ENCODE data around the gene SLC2A13. TPM values are rescaled to one million over a fixed set of nuclear protein-coding genes. Genes with fewer than 3 reads are reported as not detected.
A peak's percentile ranks its signal among the peaks of the same experiment; 100 is the strongest.

SLC2A13 gene
- total and polyA plus RNA-seq, 4 donors, result 21.1 to 85.5 (median 28.6) TPM

GRCh38 chr12:40015345-40015744 is 90.5 kb downstream of the SLC2A13 start:
- Histone ChIP-seq H3K9me3 (ENCODE audit: control insufficient read depth, insufficient read depth, low read length) (no peaks in the 10 kb centered on the region), H3K4me1 (ENCODE audit: control insufficient read depth, insufficient read depth, low read length) (no peaks in the 10 kb centered on the region), H3K36me3 (ENCODE audit: control insufficient read depth, insufficient read depth, low read length) (no peaks in the 10 kb centered on the region), H3K4me3 (ENCODE audit: low read depth, low read length) (no peak overlapping the region), H3K27me3 (ENCODE audit: control insufficient read depth, insufficient read depth, low read length) (no peaks in the 10 kb centered on the region), H3K27ac (ENCODE audit: low read depth, low read length) (no peak overlapping the region)
- WGBS (ENCODE audit: insufficient coverage), result no CpG with 5 or more reads among the region's 2 CpGs
- no peak for DNase-seq (ENCODE audit: low read depth in 4 of 6, low spot score in 6 of 6)

DNA sequence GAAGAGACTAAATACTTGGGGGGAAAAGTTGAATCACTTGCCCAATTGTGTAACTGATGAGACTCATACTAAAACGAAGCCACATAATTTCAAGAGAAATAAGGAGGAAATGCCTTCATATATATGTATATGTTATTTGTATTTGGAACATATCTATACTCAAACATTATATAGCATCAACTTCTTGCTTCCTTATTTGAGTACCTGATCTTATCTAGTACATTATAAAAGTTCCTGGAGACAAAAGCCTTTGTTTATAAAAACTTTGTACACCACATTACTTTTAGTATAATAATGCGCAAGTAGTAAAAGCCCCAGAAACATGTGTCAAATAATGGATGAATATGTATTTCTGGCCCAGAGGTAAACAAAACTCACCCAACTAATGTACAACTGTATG is 92.0 kb downstream of the SLC2A13 start:
- no peaks in the 10 kb centered on the region for H3K9me3 ChIP-seq (ENCODE audit: control insufficient read depth, insufficient read depth, low read length)
- no CpG with 5 or more reads among the region's 2 CpGs for WGBS (ENCODE audit: insufficient coverage)
- H3K4me1 ChIP-seq (ENCODE audit: control insufficient read depth, insufficient read depth, low read length), result no peaks in the 10 kb centered on the region
- no peak overlapping the region for H3K27ac ChIP-seq (ENCODE audit: low read depth, low read length)
- DNase-seq (ENCODE audit: low read depth in 4 of 6, low spot score in 6 of 6), result no peak
- no peak overlapping the region for H3K4me3 ChIP-seq (ENCODE audit: low read depth, low read length)
- H3K36me3 ChIP-seq (ENCODE audit: control insufficient read depth, insufficient read depth, low read length), result no peaks in the 10 kb centered on the region
- H3K27me3 ChIP-seq (ENCODE audit: control insufficient read depth, insufficient read depth, low read length), result no peaks in the 10 kb centered on the region

GRCh38 chr12:40013292-40013691 is 92.6 kb downstream of the SLC2A13 start:
- H3K4me3 ChIP-seq (ENCODE audit: low read depth, low read length), result no peak overlapping the region
- WGBS (ENCODE audit: insufficient coverage), result no CpG with 5 or more reads among the region's 1 CpG
- H3K27me3 ChIP-seq (ENCODE audit: control insufficient read depth, insufficient read depth, low read length), result no peaks in the 10 kb centered on the region
- H3K36me3 ChIP-seq (ENCODE audit: control insufficient read depth, insufficient read depth, low read length), result no peaks in the 10 kb centered on the region
- no peak for DNase-seq (ENCODE audit: low read depth in 4 of 6, low spot score in 6 of 6)
- H3K4me1 ChIP-seq (ENCODE audit: control insufficient read depth, insufficient read depth, low read length), result no peaks in the 10 kb centered on the region
- no peaks in the 10 kb centered on the region for H3K9me3 ChIP-seq (ENCODE audit: control insufficient read depth, insufficient read depth, low read length)
- no peak overlapping the region for H3K27ac ChIP-seq (ENCODE audit: low read depth, low read length)

GRCh38 chr12:40012711-40013110 is 93.2 kb downstream of the SLC2A13 start:
- Histone ChIP-seq H3K27me3 (ENCODE audit: control insufficient read depth, insufficient read depth, low read length) (no peaks in the 10 kb centered on the region), H3K4me3 (ENCODE audit: low read depth, low read length) (no peak overlapping the region), H3K36me3 (ENCODE audit: control insufficient read depth, insufficient read depth, low read length) (no peaks in the 10 kb centered on the region), H3K9me3 (ENCODE audit: control insufficient read depth, insufficient read depth, low read length) (no peaks in the 10 kb centered on the region), H3K4me1 (ENCODE audit: control insufficient read depth, insufficient read depth, low read length) (no peaks in the 10 kb centered on the region), H3K27ac (ENCODE audit: low read depth, low read length) (no peak overlapping the region)
- peak in 1 of 6 donors; percentile 14 for DNase-seq (ENCODE audit: low read depth in 4 of 6, low spot score in 6 of 6)
- no CpG with 5 or more reads among the region's 3 CpGs for WGBS (ENCODE audit: insufficient coverage)

- Histone ChIP-seq H3K4me1 (ENCODE audit: control insufficient read depth, insufficient read depth, low read length) (no peaks in the 10 kb centered on the region), H3K27me3 (ENCODE audit: control insufficient read depth, insufficient read depth, low read length) (no peaks in the 10 kb centered on the region), H3K4me3 (ENCODE audit: low read depth, low read length) (no peak overlapping the region), H3K27ac (ENCODE audit: low read depth, low read length) (no peak overlapping the region), H3K36me3 (ENCODE audit: control insufficient read depth, insufficient read depth, low read length) (no peaks in the 10 kb centered on the region), H3K9me3 (ENCODE audit: control insufficient read depth, insufficient read depth, low read length) (no peaks in the 10 kb centered on the region)
- no peak for DNase-seq (ENCODE audit: low read depth in 4 of 6, low spot score in 6 of 6)
- 96% methylated on average over 3 of the region's 3 CpGs for WGBS (ENCODE audit: insufficient coverage)
These were observed 94.1 kb downstream of the SLC2A13 start for GRCh38 chr12:40011775-40012129.

DNA sequence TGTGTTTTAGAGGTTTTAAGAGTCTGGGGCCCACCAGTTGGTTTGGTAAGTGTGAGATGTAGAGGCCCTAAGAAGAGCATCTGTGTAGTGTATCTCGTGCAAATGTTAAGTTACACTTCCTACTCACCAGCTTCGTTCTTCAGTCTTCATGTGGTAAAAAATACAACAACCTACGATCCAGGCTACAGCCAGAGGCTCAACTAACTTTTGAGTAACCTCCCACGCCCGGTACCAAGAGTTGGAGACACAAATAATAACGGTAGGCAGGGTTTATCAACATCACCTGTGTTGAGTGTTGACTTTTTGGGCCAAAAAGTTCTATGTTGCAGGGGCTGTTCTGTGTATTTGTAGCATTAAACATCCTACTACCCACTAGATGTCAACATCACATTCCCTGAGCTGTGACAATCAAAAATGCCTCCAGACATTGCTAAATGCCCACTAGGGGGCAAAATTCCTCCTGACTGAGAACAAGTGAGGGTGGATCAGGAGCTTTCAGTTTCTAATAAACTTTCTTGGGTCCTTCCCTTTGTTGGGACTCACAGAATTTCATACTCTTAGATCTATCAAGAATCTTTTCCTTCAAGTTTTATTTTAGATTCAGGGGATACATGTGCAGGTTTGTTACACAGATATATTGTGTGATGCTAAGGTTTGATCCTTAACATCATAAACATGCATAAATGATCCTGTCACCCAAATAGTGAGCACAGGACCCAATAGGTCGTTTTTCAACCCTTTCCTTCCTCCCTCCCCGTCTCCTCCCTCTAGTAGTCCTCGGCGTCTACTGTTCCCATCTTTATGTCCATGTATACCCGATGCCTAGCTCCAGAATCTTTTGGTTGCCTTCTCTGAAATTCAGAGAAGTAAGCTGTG is 94.7 kb downstream of the SLC2A13 start:
- no peaks in the 10 kb centered on the region for H3K27me3 ChIP-seq (ENCODE audit: control insufficient read depth, insufficient read depth, low read length)
- no peak overlapping the region for H3K27ac ChIP-seq (ENCODE audit: low read depth, low read length)
- peak in 5 of 6 donors; percentile 18 to 72 (median 26) for DNase-seq (ENCODE audit: low read depth in 4 of 6, low spot score in 6 of 6)
- H3K4me3 ChIP-seq (ENCODE audit: low read depth, low read length), result no peak overlapping the region
- H3K9me3 ChIP-seq (ENCODE audit: control insufficient read depth, insufficient read depth, low read length), result no peaks in the 10 kb centered on the region
- WGBS (ENCODE audit: insufficient coverage), result 39% methylated on average over 2 of the region's 11 CpGs
- no peaks in the 10 kb centered on the region for H3K4me1 ChIP-seq (ENCODE audit: control insufficient read depth, insufficient read depth, low read length)
- H3K36me3 ChIP-seq (ENCODE audit: control insufficient read depth, insufficient read depth, low read length), result no peaks in the 10 kb centered on the region

DNA sequence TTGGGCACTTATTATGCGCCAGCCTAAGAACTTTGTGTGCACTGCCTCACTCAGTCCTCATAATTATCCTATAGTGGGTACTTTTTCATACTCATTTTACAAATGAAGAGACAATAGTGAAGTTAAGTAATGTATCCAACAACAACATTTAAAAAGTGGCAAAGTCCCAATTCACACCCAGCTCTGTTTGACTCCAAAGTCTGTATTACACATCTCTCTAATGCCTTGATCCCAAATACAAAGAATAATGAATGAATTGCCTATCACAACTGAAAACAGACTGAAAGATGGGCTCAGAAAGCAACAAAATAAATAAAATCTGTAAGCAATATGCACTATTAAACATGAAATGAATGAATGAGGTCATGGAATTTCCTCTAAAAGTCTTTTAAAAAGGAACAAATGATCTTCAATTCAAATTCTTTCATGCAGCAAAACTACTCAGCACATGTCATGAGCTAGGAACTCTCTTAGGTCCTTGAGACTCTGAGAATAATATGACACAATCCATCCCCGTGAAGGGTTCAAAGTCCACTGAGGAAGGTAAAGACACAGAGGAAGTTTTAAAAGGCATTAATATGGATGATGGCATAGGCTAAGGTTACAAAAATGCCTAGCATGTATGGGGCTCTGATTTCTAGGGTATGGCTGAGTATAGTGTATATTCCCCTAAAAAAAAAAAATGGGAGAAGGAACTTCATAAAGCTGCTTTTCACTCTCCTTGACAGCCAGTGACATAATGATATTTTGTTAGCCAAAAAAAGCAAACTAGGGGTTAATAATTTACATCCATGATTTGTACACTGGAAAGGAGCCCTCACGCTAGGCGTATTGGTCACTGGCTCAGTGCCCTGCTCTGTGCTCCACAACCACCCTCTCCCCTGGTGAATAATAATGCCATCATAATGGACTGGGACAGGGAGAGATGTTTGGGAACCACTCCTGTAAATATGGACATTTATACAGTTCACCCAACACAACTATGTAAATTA is 103.4 kb downstream of the SLC2A13 start:
- Histone ChIP-seq H3K4me3 (ENCODE audit: low read depth, low read length) (no peak overlapping the region), H3K27ac (ENCODE audit: low read depth, low read length) (no peak overlapping the region), H3K36me3 (ENCODE audit: control insufficient read depth, insufficient read depth, low read length) (no peaks in the 10 kb centered on the region), H3K27me3 (ENCODE audit: control insufficient read depth, insufficient read depth, low read length) (no peaks in the 10 kb centered on the region), H3K4me1 (ENCODE audit: control insufficient read depth, insufficient read depth, low read length) (no peaks in the 10 kb centered on the region), H3K9me3 (ENCODE audit: control insufficient read depth, insufficient read depth, low read length) (peaks cover 8% of the 10 kb centered on the region)
- WGBS (ENCODE audit: insufficient coverage), result no CpG with 5 or more reads among the region's 4 CpGs
- DNase-seq (ENCODE audit: low read depth in 4 of 6, low spot score in 6 of 6), result no peak

- no peaks in the 10 kb centered on the region for H3K36me3 ChIP-seq (ENCODE audit: control insufficient read depth, insufficient read depth, low read length)
- peaks cover 8% of the 10 kb centered on the region for H3K9me3 ChIP-seq (ENCODE audit: control insufficient read depth, insufficient read depth, low read length)
- H3K27me3 ChIP-seq (ENCODE audit: control insufficient read depth, insufficient read depth, low read length), result no peaks in the 10 kb centered on the region
- H3K27ac ChIP-seq (ENCODE audit: low read depth, low read length), result no peak overlapping the region
- no peak for DNase-seq (ENCODE audit: low read depth in 4 of 6, low spot score in 6 of 6)
- no peaks in the 10 kb centered on the region for H3K4me1 ChIP-seq (ENCODE audit: control insufficient read depth, insufficient read depth, low read length)
- H3K4me3 ChIP-seq (ENCODE audit: low read depth, low read length), result no peak overlapping the region
These were observed 104.5 kb downstream of the SLC2A13 start for GRCh38 chr12:40001406-40001805.

DNA sequence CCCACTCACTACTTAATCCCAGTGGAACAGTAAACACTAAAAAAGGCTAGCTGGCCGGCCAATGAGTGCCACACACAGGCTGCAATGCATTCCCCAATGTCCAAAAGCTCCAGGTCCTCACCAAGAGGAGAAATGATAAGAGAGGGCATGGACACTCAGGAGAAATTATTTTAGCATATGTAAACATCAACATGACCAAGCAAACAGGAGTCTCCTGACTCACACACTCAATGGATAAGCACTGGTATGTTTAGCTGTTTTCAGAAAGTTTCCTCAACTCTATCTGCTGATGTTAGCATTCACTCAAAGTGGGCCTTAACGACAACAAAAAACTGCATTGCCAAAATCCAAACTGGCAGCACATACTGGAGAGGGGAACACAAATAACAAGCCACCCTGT is 105.0 kb downstream of the SLC2A13 start:
- Histone ChIP-seq H3K27me3 (ENCODE audit: control insufficient read depth, insufficient read depth, low read length) (no peaks in the 10 kb centered on the region), H3K27ac (ENCODE audit: low read depth, low read length) (no peak overlapping the region), H3K4me1 (ENCODE audit: control insufficient read depth, insufficient read depth, low read length) (no peaks in the 10 kb centered on the region), H3K9me3 (ENCODE audit: control insufficient read depth, insufficient read depth, low read length) (peaks cover 8% of the 10 kb centered on the region), H3K36me3 (ENCODE audit: control insufficient read depth, insufficient read depth, low read length) (no peaks in the 10 kb centered on the region), H3K4me3 (ENCODE audit: low read depth, low read length) (no peak overlapping the region)
- DNase-seq (ENCODE audit: low read depth in 4 of 6, low spot score in 6 of 6), result no peak
- no CpG with 5 or more reads among the region's 2 CpGs for WGBS (ENCODE audit: insufficient coverage)
